Skin of body (tissue), 2 donors: ENCODE measurements around the gene NRDC. TPM values are rescaled to one million over a fixed set of nuclear protein-coding genes. Genes with fewer than 3 reads are reported as not detected.
"Not testable (repeated sequence)": the region's sequence is repeated elsewhere in the genome, so short reads cannot be mapped to it uniquely, and the experiment has no call there.

Source experiments
- DNase-seq: peaks from one replicate; lab custom pipeline; 2025; lab: John Stamatoyannopoulos, UW
- total RNA-seq: library from RNA; depleted of rRNA; stranded (reverse); fragments of >200 nt; gene quantifications from one replicate; pipeline ENCODE4 v1.2.3, GENCODE V29; 2014

NRDC gene
- total RNA-seq, 1 donor from 2014 or later = 81.2 TPM

DNA sequence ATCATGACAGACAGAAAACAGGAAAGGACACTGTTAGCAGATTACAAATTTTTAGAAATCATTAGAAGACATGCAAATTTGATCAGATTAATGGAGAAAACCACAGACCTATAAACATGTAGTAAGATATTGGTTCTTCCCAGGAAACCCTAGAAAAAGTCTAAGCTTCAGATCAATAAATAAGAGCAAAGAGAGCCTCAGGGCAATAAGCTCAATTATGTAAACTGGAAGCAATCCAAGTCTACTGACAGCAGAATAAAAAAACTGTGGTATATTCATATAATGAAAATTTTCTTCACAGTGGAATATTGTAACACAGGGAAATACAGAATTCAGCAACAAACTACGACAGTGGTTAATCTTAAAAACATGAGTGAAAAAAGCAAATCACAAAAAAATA is 36.3 kb downstream of the NRDC start:
- no peak for DNase-seq

DNA sequence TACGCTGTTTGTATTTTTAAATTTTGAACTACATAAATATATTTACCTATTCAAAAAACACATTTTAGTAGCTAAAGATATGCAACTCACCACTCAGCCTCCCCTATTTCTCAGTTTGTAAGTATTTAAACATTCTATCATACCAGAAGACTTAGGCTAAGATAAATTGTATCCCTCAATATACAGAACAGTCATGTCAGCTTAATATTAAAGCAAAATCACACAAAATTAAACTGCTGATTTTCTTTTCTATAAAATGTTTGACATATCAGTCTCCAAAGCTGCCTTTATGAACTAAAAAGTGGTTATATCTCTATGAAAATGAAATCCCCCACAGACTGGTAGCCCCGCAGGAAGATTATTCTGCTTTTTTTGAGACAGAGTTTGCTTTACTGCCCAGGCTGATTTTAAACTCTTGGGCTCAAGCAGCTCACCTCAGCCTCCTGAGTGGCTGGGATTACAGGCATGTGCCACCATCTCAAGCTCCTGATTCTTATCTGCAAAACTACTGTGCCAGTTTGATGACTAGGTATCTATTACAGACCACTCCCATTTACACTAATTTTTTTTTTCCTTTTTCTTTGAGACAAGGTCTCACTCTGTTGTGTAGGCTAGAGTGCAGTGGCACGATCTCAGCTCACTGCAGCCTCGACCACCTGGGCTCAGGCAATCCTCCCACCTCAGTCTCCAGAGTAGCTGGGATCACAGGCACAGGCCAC is 37.6 kb downstream of the NRDC start:
- DNase-seq = no peak

DNA sequence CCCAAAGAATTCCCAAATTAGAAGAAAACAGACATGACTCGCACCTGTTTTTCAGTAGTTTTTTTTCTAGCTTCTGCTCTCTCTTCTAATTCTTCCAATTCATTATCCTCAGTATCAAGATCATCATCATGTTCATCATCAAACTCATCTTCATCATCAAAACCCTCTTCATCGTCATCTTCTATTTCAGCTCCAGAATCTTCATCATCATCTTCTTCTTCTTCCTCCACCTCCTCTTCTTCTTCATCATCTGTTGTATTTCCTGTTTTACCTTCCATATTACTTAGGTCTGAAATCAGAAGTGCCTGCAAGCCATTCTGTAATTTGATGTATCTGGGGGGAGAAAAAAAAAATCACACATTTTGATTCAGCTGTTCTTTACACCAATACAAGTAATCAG is 38.3 kb downstream of the NRDC start:
- no peak for DNase-seq

DNA sequence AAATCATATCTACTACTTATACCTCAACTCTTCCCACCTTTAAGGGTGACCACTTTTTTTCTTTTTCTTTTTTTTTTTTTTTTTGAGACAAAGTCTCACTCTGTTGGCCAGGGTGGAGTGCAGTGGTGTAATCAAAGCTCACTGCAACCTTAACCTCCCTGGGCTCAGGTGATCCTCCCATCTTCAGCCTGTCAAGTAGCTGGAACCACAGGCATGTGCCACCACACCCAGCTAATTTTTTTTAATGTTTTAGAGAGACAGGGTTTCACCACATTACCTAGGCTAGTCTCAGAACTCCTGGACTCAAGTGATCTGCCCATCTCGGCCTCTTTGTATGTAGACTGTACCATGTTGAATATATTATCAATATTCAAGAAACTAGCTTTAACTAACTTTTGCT is 39.4 kb downstream of the NRDC start:
- no peak for DNase-seq

DNA sequence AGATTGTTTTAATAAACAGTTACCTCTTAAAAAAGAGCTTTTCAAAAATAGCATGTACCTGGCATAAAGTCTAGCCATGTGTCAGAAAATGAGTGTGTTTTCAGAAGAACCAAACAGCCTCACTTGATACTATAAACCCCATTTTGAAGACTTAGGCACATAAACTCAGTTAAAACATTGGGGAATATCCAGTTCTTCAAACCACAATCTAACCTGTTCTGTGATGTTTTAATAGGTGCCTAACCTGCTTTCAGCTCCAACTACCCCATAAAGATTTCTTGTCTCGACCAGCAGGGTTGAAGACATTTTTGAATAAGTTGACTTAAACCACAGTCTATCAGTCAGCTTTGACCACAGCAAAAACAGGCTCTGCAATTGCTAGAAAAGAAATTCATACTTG is 41.3 kb downstream of the NRDC start:
- DNase-seq = no peak

DNA sequence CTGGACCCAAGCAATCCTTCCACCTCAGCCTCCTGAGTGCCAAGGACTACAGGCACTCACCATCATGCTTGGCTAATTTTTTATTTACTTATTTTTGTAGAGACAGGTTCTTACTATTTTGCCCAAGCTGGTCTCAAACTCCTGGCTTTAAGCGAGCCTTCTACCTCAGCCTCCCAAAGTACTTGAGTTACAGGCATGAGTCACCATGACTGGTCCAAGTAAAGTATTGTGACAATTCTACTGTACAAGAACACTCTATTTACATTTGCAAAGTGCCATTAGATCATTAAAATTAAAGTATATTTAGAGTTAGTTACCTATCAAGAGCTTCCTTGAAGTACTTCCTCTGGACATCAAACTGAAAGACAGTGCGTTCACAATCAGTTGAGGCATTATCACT is 44.8 kb downstream of the NRDC start:
- no peak for DNase-seq

DNA sequence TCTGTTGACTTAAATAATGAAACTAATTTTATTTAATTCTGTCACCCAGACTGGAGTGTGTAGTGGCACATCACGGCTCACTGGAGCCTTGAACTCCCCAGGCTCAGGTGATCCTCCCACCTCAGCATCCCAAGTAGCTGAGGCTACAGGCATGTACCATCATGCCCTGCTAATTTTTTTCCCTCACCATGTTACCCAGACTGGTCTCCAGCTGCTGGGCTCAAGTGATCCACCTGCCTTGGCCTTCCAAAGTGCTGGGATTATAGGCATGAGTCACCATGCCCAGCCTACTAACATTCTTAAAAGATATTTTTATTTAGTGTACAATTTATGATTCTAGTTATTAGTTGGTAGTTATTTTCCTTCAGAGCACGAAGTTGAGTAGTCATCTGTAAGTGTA is 49.5 kb downstream of the NRDC start:
- DNase-seq = no peak

DNA sequence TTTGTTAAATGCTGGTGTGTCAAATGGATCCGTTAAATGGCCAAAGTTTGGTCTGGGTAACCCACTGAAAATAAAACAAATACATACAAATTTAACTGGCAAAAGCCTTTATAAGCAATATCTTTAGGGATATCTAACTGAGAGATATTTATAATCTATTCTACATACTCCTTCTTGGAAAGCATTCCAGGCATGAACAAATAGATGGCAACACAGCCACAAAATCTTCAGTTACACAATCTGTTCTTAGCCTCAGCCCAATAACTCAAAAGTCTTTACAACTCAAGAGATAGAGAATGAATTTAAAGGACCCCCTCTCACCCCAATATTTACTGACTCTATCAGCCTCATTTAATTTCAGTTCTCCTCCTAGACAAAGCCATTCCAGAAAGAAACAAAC is 58.7 kb downstream of the NRDC start:
- DNase-seq = no peak

DNA sequence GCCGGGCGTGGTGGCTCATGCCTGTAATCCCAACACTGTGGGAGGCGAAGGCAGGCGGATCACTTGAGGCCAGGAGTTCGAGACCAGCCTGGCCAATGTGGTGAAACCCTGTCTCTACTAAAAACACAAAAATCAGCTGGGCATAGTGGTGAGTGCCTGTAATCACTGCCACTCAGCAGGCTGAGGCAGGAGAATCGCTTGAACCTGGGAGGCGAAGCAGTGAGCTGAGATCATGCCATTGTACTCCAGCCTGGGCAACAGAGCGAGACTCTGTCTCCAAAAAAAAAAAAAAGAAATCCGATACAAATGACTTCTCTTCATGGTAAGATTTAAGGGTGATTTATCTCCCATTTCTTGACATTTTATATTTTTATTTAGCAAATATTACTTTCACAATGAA is 59.5 kb downstream of the NRDC start:
- DNase-seq = not testable (repeated sequence)

DNA sequence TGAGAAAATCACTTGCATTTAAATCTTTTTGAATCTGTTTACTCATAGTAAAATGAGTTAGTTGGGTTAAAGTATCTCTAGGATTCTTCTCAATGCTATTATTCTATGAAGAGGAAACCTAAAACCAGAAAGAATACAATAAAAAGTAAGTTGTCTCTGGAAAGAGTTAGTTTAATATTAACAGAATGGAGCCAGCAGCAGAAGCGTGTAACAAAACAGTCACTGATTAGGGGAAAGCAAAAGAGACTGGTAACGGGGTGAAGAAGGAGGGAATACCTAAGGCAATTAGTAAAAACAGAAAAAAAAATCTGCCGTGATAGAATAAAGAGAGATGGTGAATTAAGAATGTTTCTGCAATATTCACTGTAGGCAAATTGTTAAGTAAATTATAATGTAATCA is 60.0 kb downstream of the NRDC start:
- DNase-seq = no peak

DNA sequence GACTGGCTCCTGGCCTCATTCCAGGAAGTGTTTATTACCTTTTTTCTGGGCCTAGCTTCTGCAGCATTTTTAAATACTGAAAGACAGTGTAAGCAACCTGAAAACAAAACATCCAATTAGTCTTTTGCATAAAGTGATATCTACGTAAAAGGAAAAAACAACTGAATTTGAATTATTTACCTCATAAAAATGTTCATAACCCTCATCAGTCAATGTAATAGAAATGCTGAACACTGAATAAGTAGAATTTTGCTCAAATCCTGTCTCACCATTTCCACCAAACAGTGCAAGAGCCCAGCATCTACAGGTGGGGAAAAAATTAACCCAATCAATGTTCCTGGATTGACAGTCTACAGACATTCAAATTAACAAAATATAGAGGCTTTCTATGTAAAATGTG is 64.0 kb downstream of the NRDC start:
- DNase-seq = no peak

DNA sequence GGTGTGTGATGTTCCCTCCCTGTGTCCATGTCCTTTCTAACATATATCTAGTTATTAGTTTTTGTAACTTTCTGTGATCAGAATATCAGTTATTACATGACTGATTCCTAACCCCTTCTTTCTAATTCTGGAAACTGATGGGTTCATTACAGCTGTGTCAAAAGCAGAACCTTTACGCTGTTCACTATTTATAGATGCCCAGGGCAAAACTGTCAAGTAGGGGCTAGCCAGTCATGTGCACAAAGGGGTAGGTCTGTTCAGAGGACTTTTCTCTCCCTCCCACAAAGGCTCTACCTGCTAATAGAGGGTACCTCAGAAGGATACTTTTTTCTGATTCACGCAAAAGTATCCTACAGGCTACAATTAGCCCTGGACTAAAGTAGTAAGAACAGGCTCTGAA is 79.2 kb downstream of the NRDC start:
- DNase-seq = no peak

DNA sequence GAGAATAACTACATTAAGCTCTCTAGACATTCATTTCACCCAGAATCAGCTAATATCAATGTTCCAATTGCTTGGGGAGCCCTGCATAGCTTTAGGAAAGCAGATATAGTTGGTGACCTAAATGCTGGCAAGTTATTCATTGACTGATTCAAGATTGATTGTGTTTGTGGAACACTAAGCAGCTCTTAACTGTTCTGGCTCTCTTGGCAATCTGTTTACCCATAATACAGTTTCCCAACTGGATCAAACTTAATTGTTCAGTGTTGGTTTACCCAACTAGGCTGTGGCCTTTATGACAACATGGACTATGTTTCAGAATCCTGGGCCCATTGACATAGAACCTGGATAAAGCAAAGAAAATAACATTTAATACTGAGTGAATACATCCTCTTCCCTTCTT is 83.7 kb downstream of the NRDC start:
- no peak for DNase-seq

DNA sequence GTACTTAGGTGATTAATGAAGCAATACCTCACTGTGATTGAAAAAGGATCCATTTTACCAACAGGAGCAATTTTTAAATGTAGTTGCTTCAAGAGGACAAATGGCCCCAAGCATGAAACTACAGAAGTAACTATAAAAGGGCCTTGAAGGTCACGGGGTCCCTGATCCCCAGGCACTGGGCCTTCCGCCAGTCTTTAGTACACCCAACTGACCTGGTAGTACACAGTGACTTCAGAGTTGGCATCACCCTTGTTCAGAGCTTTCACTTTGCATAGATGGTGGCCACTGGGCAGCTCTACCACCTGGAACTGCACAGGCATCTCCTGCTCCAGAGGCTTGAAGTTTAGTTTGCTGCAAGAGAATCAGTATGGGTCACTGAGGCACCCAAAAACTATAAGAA is 84.3 kb downstream of the NRDC start:
- no peak for DNase-seq

DNA sequence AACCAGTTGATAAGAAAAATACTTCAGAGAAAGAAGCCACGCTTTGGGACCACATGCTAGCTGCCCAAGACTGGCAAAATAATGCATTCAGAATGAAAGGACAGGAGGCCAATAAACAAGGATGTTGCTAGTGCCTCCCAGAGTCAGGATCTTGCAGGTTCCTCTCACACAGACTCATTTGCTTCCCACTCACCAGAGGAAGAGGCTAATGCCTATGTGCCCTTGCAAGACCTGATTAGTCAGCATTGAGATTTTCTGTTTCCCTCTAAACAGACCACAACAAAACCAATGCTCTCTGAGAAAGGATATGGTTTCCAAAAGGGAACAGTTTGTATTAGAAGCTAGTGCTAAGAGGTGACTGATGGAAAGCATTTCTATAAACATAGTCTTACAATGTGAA is 85.7 kb downstream of the NRDC start:
- DNase-seq = no peak

DNA sequence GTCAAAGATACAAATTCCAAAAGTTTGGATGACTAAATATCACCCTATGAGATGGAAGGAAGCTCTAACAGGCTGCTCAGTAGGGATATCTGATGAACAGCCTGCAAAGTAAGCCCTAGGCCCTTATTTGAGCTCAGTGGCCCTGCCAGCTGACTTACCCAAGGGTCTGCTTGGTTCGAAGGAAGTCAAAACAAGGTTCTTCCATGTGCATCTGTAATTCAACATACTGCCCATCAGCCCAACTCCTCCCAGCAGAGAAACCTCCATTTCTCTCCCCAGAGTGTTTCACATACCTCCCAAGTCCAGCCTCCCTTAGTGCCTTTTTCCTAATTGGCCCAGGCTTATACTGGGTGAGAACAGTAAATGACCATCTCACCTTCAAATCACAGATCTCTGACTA is 86.6 kb downstream of the NRDC start:
- DNase-seq = no peak

DNA sequence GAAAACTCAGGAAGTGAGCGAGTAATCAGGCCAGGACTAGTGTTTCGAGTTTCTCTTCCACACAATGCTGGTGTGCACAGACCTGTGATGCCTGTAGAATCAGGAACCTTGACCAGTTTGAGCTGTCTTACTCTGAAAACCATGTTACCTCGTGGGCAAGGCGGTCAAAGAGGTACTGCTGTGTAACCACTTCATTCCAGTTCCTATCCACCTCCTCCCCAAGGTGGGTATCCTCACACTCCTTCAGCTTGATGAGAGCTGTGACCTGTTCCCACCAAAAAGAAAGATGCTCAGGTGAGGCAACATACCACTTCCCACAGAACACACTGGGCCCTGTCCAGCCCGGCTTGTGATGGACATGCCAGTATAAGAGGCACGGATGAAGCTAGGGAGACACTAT is 88.1 kb downstream of the NRDC start:
- DNase-seq = no peak

DNA sequence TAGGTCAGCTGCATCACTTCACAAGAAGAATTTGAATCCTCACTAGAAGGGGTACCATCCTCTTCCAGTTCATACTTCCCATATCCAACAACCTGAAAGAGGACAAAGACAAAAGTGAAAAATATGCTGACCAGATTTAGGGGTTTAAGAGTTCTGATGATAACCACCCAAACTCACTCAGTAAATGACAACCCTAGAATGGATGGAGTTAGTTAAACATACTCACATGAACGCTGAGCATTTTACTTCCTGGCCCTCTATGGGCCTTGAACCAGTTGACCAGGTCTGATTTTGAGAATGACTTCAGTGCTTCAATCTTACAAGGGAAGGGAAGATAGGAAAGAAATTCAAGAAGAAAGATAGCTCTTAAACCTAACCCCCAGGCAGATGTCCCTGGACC is 89.2 kb downstream of the NRDC start:
- no peak for DNase-seq

DNA sequence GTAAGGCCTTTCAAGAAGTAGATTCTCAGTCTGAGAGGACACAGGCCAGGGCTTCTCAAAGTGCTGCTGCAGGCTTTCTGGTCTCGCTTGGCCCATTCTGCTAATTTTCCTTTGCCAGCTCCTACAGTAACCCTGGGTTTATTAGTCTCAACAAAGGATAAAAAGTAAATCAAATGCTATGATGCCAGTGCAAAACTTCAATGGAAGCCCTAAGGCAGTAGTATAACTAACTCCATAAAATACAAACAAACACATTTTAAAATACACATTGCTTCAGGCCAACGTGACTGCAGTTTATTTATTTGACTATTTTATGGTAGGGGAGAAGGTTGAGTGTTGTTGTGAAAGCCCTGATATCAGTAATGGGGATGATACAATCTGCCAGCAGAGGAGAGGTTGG is 89.6 kb downstream of the NRDC start:
- no peak for DNase-seq

DNA sequence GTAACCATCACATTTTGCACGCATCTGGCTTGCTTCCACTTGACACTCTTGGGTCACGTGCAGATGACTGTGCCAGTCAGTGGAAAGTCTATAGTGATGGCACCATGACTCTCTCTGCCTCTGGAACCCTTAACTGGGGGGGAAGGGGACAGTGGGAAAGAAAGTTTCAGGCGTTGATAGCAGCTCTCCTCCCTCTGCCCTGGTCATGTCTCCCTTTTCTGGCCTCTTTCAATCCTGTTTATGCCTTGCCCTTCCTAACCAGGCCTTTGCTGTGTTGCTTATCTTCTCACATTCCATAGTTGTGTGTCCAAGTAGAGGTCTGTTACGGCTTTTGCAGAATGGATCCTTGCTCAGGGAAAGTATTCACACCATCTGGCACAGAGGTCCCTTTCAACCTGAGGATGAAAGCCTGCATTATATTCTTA is 93.5 kb downstream of the NRDC start:
- no peak for DNase-seq

DNA sequence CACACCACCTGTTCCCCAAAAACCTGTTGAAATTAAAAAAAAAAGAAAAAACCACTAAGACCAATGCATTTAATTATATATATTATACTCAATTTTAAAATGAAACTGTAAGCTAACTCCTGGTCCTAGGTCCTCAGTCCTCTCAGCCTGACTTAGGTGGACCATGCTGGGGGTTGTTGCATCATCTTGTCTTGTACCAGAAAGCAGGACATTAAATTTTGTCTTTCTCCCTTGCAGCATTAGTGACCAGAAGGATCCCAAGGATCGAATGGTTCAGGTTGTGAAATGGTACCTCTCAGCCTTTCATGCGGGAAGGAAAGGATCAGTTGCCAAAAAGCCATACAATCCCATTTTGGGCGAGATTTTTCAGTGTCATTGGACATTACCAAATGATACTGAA is 97.6 kb downstream of the NRDC start:
- no peak for DNase-seq

DNA sequence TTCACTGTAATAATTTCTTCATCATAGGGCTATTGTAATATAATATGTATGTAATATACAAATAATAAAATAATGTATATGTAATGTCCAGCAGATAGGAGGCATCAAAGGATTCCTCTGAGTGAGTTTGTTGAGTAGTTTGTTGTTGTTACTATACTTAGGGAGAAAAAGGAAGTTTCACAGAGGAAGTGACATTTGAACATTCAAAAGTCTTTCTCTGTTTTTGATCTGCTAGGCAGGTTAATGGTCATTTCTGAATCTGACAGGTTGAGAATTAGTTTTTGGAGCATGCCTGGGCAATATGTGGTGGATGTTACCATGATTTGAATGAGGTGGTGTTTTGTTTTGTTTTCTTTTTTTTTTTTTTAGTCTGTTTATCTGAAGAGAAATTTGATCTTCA is 102.1 kb downstream of the NRDC start:
- DNase-seq = no peak

DNA sequence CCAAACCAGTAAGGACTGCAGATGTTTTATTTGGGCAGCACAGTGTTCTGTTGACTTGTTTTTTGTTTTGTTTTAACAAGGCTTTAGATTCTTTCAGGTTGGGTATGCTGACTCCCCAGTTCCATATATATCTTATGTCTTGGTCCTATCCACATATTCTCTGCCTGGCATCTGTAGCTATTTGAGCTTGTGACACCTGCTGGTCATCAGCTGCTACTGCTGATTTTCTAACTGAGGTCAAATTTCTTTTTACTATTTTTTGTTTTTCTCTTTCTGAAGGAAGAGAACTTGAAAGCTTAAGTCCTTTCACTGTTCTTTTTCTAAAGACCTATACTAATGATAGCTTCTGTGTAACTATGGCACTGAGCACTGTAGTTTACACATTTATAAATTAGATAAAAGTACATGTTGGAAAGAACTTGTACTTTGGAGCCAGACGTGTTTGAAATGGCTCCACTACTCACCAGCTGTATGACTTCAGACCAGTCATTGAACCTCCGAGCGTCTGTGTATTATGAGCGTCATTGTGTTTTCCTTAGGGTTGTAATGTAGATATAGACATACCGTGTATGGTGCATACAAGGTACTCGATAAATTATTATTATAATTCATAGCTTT is 109.4 kb downstream of the NRDC start:
- peak; percentile 66 for DNase-seq

DNA sequence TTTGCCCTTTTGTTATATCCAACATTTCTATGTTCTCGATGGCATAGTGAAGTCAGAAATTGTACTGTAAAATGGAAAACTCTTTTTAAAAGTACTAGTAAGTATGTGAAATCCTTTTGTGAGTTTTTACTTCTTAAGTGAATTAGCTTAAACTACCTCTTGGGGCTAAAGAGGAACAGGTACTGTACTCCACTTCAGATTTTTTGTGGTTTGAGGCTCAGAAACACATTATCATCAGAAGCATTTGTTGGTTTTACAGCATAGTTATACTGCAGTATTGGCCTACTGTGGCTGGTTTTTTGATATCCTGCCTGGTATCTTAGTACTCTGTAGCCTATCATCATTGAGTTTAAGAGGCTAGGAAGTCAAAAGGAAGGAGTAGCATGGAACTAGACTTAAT is 117.2 kb downstream of the NRDC start:
- no peak for DNase-seq
